ENCODE results near the gene DR1.

The DR1 gene

GRCh38 chr1:93395195-93395594 lies 49.5 kb downstream of the DR1 start:
- DNase-seq = no peak

GRCh38 chr1:93399781-93400180 lies 54.1 kb downstream of the DR1 start:
- no peak for DNase-seq

- DNase-seq = no peak
Measured at GRCh38 chr1:93408203-93408602, 62.5 kb downstream of the DR1 start.

DNA sequence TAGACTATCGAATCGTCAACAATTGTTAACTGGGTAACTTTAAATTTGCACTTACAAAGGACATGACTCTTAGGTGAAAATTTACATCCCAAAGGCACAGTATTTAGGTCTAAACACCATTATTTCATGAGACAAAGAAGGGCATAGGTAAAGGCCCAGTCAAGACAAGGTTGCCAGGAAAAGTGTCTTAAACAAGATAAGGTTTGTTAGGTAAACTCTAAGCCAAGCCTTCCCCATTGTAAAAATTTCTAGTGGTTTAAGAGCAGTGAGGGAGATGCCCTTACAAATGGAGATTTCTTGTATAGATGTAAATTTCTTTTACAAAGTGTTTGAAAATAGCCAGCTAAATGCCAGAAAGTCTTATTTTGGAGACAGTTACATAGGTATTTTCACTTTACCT lies 65.3 kb downstream of the DR1 start:
- DNase-seq = no peak

DNA sequence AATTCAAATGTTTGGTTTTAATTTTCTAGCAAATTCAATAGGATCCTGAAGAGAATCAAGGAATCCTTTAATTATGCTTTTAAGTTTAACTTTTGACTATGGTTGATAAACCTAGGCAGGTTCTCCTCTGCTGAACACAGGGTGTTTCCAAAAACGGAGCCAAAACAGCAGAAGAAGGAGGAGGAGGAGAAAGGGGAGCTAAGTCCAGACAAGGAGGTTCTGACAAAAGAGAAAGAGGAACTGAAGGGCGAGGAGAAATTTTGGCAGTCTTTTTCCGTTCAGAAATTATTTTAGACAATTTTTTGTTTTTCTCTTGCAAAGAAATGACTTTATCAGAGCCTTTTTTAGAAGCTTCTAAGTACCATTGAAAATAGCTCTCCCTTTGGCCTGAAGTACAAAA lies 69.0 kb downstream of the DR1 start:
- no peak for DNase-seq

- no peak for DNase-seq
Measured at GRCh38 chr1:93415296-93415695, 69.6 kb downstream of the DR1 start.

DNA sequence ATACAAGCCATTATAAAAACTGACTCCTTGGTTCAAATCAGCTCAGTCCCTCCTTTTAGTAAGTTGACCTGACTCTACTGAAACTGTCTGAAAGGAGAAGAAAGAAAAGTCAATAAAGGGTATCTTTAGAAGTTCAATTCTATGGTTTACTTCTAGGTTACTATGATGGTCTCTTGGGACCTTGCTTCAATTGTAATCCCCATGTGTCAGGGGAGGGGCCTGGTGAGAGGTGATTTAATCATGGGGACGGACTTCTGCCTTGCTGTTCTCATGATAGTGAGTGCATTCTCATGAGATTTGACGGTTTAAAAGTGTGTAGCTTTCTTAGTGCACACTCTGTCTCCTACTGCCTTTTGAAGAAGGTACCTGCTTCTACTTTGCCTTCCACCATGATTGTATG lies 70.5 kb downstream of the DR1 start:
- DNase-seq = no peak

Measured in kidney glomerular epithelial cell (primary cell).